Panc1 (cell line): ENCODE data around the gene FANCI. TPM values are rescaled to one million over a fixed set of nuclear protein-coding genes. Genes with fewer than 3 reads are reported as not detected.

Experiments
- ATAC-seq: fragments of 200-7000 bp; cut with Tn5 transposase; 2 replicates; pipeline ENCODE4 v1.9.1; 2020; ENCODE audit warnings: mild to moderate bottlenecking, moderate library complexity
- BruUV-seq: library from RNA; stranded (reverse); fragments of 400-500 nt; replicated peaks from 2 replicates; lab custom pipeline; 2021; lab: Mats Ljungman, UMichigan
- CTCF ChIA-PET: fragments of 300-600 bp; sonication (Branson Sonifier 250); formaldehyde crosslinking; loops from one replicate; lab custom pipeline; 2022; ENCODE audit warnings: antibody characterized with exemption; lab: Charles Lee
- POLR2A ChIA-PET: fragments of 300-600 bp; sonication (Branson Sonifier 250); formaldehyde crosslinking; loops from one replicate; lab custom pipeline; 2022; ENCODE audit warnings: antibody characterized with exemption; lab: Charles Lee
- DNase-seq: peaks from one replicate; pipeline ENCODE4 v3.0.0-alpha.2; 2010; ENCODE audit warnings: low read depth, low spot score
- H3K27ac ChIP-seq: 2 replicates; pipeline ENCODE4 v1.5.1; 2011; ENCODE audit warnings: mild to moderate bottlenecking, low read length, inconsistent platforms
- H3K27me3 ChIP-seq: fragments of 200-500 bp; sonication (Bioruptor generic); 2 replicates; pipeline ENCODE4 v1.6.0; 2014; ENCODE audit warnings: low read length, inconsistent platforms; ENCODE audit not compliant: control insufficient read depth, insufficient read depth
- H3K36me3 ChIP-seq: fragments of 200-500 bp; sonication (Bioruptor generic); 2 replicates; pipeline ENCODE4 v1.5.1; 2014; ENCODE audit warnings: inconsistent platforms, mild to moderate bottlenecking, low read length, moderate library complexity; ENCODE audit not compliant: control insufficient read depth, insufficient read depth
- H3K4me1 ChIP-seq: 2 replicates; pipeline ENCODE4 v1.5.1; 2011; ENCODE audit warnings: inconsistent platforms, mild to moderate bottlenecking, low read length, moderate library complexity; ENCODE audit not compliant: control insufficient read depth, insufficient read depth
- H3K4me3 ChIP-seq, 2 experiments: 2 replicates each; pipeline ENCODE4 v1.5.1; 2011 to 2012; ENCODE audit warnings: low read depth in 2 of 2, low read length in 2 of 2, mild to moderate bottlenecking in 2 of 2, inconsistent platforms in 1 of 2, moderate library complexity in 1 of 2
- H3K9me3 ChIP-seq: fragments of 200-500 bp; sonication (Bioruptor generic); 2 replicates; pipeline ENCODE4 v1.5.1; 2014; ENCODE audit warnings: low read depth, mild to moderate bottlenecking, inconsistent platforms, low read length, moderate library complexity; ENCODE audit not compliant: control insufficient read depth, insufficient read depth
- POLR2AphosphoS5 ChIP-seq: IDR thresholded peaks from 2 replicates; pipeline ENCODE4 v1.6.1; 2012; ENCODE audit warnings: mild to moderate bottlenecking, low read depth, low read length, moderate library complexity
- SIN3A ChIP-seq: IDR thresholded peaks from 2 replicates; pipeline ENCODE4 v1.6.1; 2012; ENCODE audit warnings: low read depth, mild to moderate bottlenecking, low read length, moderate library complexity, borderline replicate concordance; ENCODE audit not compliant: insufficient read depth
- TCF7L2 ChIP-seq: IDR thresholded peaks from 2 replicates; pipeline ENCODE4 v1.6.1; 2011; ENCODE audit warnings: mild to moderate bottlenecking, low read depth, low read length, inconsistent platforms
- in situ Hi-C: cut with HindIII; loops from 2 replicates; pipeline ENCODE4 v1.10.0; 2016; ENCODE audit warnings: low sequenced_read_pairs, low pct_unique_long_range_greater_than_20kb
- intact Hi-C: fragments of 100-400 bp; cut with micrococcal nuclease; formaldehyde crosslinking; loops from one replicate; pipeline ENCODE4 v1.10.0; 2022; ENCODE audit not compliant: unreplicated experiment
- total RNA-seq: library from RNA; stranded (reverse); gene quantifications from one replicate; pipeline ENCODE4 v1.2.1, GENCODE V29; 2021; ENCODE audit not compliant: unreplicated experiment
- TF ChIP-seq, protein P1 (sequence below): fragments of 450-650 bp; IDR thresholded peaks from 2 replicates; pipeline ENCODE4 v1.5.1; 2017; ENCODE audit warnings: mild to moderate bottlenecking
- TF ChIP-seq, protein P2 (sequence below), 2 experiments: IDR thresholded peaks; 2 replicates each; pipeline ENCODE4 v1.6.1; 2011 to 2012; ENCODE audit warnings: low read depth in 2 of 2, control low read depth in 1 of 2, low read length in 1 of 2, mild to moderate bottlenecking in 1 of 2, moderate library complexity in 1 of 2; ENCODE audit not compliant: insufficient read depth in 1 of 2

Gene FANCI
- total RNA-seq, 1 experiment from 2014 or later: 96.2 TPM

DNA sequence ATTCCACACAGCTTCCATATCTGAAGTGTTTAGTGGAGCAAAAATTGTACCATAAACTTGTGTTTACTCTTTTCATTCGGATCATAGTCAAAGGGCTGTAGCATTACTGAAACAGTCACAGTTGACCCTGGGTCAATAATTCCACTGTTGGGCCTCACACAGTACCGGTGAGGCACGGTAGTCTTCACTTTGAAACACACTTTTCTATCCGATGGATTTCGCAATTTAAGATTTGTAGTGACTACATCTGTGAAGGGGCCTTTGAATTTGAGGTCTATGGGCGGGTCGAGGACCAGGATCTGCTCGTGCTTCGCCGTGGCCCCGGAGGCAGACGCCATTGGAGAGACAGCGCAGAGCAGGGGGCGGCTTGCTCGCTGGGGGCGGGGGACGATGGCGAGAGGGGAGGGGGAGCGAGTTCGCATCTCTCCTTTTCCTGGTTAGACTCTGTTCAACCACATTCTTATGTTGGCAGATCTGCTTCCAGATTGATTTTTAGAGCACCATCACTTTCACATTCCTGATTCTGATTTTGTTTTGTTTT is 42.2 kb upstream of the FANCI start:
- POLR2A ChIA-PET: no interaction called here
- Histone ChIP-seq H3K27me3 (no peaks in the 10 kb centered on the region), H3K9me3 (no peaks in the 10 kb centered on the region), H3K36me3 (no peaks in the 10 kb centered on the region), H3K27ac (no peak overlapping the region), H3K4me3 (no peak overlapping the region), H3K4me1 (0 out of 2 replicates have a peak, but pooled peaks cover under 1% of the 10 kb centered on the region)
- TF ChIP-seq TCF7L2 (no peak), SIN3A (no peak), POLR2AphosphoS5 (no peak)
- TF ChIP-seq, protein P1, sequence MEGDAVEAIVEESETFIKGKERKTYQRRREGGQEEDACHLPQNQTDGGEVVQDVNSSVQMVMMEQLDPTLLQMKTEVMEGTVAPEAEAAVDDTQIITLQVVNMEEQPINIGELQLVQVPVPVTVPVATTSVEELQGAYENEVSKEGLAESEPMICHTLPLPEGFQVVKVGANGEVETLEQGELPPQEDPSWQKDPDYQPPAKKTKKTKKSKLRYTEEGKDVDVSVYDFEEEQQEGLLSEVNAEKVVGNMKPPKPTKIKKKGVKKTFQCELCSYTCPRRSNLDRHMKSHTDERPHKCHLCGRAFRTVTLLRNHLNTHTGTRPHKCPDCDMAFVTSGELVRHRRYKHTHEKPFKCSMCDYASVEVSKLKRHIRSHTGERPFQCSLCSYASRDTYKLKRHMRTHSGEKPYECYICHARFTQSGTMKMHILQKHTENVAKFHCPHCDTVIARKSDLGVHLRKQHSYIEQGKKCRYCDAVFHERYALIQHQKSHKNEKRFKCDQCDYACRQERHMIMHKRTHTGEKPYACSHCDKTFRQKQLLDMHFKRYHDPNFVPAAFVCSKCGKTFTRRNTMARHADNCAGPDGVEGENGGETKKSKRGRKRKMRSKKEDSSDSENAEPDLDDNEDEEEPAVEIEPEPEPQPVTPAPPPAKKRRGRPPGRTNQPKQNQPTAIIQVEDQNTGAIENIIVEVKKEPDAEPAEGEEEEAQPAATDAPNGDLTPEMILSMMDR: no peak
- TF ChIP-seq, protein P2, sequence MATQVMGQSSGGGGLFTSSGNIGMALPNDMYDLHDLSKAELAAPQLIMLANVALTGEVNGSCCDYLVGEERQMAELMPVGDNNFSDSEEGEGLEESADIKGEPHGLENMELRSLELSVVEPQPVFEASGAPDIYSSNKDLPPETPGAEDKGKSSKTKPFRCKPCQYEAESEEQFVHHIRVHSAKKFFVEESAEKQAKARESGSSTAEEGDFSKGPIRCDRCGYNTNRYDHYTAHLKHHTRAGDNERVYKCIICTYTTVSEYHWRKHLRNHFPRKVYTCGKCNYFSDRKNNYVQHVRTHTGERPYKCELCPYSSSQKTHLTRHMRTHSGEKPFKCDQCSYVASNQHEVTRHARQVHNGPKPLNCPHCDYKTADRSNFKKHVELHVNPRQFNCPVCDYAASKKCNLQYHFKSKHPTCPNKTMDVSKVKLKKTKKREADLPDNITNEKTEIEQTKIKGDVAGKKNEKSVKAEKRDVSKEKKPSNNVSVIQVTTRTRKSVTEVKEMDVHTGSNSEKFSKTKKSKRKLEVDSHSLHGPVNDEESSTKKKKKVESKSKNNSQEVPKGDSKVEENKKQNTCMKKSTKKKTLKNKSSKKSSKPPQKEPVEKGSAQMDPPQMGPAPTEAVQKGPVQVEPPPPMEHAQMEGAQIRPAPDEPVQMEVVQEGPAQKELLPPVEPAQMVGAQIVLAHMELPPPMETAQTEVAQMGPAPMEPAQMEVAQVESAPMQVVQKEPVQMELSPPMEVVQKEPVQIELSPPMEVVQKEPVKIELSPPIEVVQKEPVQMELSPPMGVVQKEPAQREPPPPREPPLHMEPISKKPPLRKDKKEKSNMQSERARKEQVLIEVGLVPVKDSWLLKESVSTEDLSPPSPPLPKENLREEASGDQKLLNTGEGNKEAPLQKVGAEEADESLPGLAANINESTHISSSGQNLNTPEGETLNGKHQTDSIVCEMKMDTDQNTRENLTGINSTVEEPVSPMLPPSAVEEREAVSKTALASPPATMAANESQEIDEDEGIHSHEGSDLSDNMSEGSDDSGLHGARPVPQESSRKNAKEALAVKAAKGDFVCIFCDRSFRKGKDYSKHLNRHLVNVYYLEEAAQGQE (IDR thresholded peaks at IDR 0.05; ENCODE audit: insufficient read depth in 1 of 2, low read depth in 2 of 2, low read length in 1 of 2): no peak
- BruUV-seq: no TSS peak
- CTCF ChIA-PET: no interaction called here
- intact Hi-C loops: no loop called here
- DNase-seq (no peak), ATAC-seq (no peak)
- in situ Hi-C loops: no loop called here

DNA sequence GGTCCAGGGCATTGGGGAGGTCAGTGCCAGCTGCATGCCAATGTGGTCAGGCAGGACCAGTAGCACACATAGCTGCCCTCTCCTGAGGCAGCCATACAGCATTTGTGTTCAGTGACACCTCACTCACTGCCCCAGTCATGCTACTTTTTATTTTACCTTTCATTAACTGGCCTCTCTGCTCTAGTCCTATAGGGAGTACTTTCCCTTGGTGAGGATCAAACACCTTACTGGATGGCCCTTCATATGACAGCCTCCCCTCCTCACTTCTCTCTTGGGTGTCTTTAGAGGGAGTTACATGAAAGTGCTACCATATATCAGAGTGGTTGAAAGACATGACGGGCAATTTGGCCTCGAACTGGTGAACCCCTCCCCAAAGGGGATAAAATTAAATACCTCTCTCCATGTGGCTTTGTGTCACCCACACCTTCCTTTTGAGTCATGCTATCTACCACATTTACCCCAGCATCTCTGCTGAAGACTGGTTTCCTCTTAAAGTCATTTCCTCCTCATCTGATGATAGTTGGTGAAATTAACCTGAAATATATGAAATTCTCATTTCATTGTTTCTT is 40.0 kb upstream of the FANCI start:
- H3K27me3 ChIP-seq: no peaks in the 10 kb centered on the region
- intact Hi-C loops (no loop called here), in situ Hi-C loops (no loop called here)
- ChIA-PET CTCF (no interaction called here), POLR2A (no interaction called here)
- H3K4me3 ChIP-seq: no peak overlapping the region
- H3K9me3 ChIP-seq: no peaks in the 10 kb centered on the region
- DNase-seq (no peak), ATAC-seq (no peak)
- TF ChIP-seq, protein P2 (IDR thresholded peaks at IDR 0.05; ENCODE audit: insufficient read depth in 1 of 2, low read depth in 2 of 2, low read length in 1 of 2): no peak
- no peak for TF ChIP-seq POLR2AphosphoS5
- TF ChIP-seq TCF7L2: no peak
- no peak for TF ChIP-seq SIN3A
- TF ChIP-seq, protein P1: no peak
- H3K36me3 ChIP-seq: no peaks in the 10 kb centered on the region
- no peak overlapping the region for H3K27ac ChIP-seq
- H3K4me1 ChIP-seq: peaks cover 5% of the 10 kb centered on the region; the same call in 1 of the 2 replicates
- BruUV-seq: no TSS peak
